ENCODE data around the gene COL11A2. TPM values are rescaled to one million over a fixed set of nuclear protein-coding genes. Genes with fewer than 3 reads are reported as not detected.
"Not testable (repeated sequence)": the region's sequence is repeated elsewhere in the genome, so short reads cannot be mapped to it uniquely, and the experiment has no call there.

The COL11A2 gene
- total RNA-seq, 1 donor from 2014 or later, result 0.25 TPM

- TF ChIP-seq POLR2AphosphoS5 (IDR thresholded peaks at IDR 0.05; ENCODE audit: insufficient read depth in 1 of 2, low read depth in 1 of 2) (no peak), POLR2A (IDR thresholded peaks at IDR 0.05) (no peak)
- TF ChIP-seq, protein P1, sequence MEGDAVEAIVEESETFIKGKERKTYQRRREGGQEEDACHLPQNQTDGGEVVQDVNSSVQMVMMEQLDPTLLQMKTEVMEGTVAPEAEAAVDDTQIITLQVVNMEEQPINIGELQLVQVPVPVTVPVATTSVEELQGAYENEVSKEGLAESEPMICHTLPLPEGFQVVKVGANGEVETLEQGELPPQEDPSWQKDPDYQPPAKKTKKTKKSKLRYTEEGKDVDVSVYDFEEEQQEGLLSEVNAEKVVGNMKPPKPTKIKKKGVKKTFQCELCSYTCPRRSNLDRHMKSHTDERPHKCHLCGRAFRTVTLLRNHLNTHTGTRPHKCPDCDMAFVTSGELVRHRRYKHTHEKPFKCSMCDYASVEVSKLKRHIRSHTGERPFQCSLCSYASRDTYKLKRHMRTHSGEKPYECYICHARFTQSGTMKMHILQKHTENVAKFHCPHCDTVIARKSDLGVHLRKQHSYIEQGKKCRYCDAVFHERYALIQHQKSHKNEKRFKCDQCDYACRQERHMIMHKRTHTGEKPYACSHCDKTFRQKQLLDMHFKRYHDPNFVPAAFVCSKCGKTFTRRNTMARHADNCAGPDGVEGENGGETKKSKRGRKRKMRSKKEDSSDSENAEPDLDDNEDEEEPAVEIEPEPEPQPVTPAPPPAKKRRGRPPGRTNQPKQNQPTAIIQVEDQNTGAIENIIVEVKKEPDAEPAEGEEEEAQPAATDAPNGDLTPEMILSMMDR (IDR thresholded peaks at IDR 0.05), result no peak
- no peaks in the 10 kb centered on the region for H3K9me3 ChIP-seq
- DNase-seq (ENCODE audit: extremely low spot score in 2 of 2), result no peak
- H3K27ac ChIP-seq, result no peak overlapping the region
- H3K4me1 ChIP-seq, result no peaks in the 10 kb centered on the region
- intact Hi-C loops (cut with DNase I), result no loop called here
- H3K27me3 ChIP-seq, result no peaks in the 10 kb centered on the region
- H3K4me3 ChIP-seq, result no peak overlapping the region
- H3K36me3 ChIP-seq, result no peaks in the 10 kb centered on the region
Observed at GRCh38 chr6:33151050-33151449, 41.2 kb downstream of the COL11A2 start.

- H3K4me3 ChIP-seq; H3K27ac ChIP-seq; intact Hi-C loops (cut with DNase I); H3K36me3 ChIP-seq; H3K27me3 ChIP-seq; H3K9me3 ChIP-seq; H3K4me1 ChIP-seq; DNase-seq (ENCODE audit: extremely low spot score in 2 of 2): not testable (repeated sequence)
Observed at GRCh38 chr6:33150560-33150959, 41.7 kb downstream of the COL11A2 start.

- no peak overlapping the region for H3K27ac ChIP-seq
- no peak for DNase-seq (ENCODE audit: extremely low spot score in 2 of 2)
- TF ChIP-seq POLR2A (IDR thresholded peaks at IDR 0.05) (no peak), POLR2AphosphoS5 (IDR thresholded peaks at IDR 0.05; ENCODE audit: insufficient read depth in 1 of 2, low read depth in 1 of 2) (no peak)
- TF ChIP-seq, protein P1 (IDR thresholded peaks at IDR 0.05), result peak; percentile 11 to 70 (median 43)
- H3K9me3 ChIP-seq, result no peaks in the 10 kb centered on the region
- H3K4me1 ChIP-seq, result no peaks in the 10 kb centered on the region
- no peaks in the 10 kb centered on the region for H3K27me3 ChIP-seq
- no peak overlapping the region for H3K4me3 ChIP-seq
- H3K36me3 ChIP-seq, result no peaks in the 10 kb centered on the region
- intact Hi-C loops (cut with DNase I), result no loop called here
Observed at GRCh38 chr6:33147807-33148666, 44.2 kb downstream of the COL11A2 start.

DNA sequence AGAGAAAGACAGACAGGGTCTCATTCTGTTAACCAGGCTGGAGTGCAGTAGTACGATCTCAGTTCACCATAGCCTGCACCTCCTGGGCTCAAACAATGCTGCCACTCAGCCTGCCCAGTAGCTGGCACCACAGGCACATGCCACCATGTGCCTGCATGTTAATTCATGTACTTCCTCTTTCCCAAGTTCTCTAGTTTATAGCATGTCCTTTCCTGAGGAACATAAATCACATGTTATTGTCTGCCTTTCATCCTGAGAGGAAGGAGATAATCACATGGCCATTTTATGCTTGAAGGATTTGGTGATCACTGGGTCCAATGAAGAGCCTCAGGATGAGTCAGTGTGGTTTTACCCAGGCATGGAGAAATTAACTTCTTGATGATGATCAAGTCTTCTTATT, 47.9 kb downstream of the COL11A2 start:
- TF ChIP-seq POLR2AphosphoS5 (IDR thresholded peaks at IDR 0.05; ENCODE audit: insufficient read depth in 1 of 2, low read depth in 1 of 2), result peak in 1 of 2 donors; percentile 90
- TF ChIP-seq, protein P1 (IDR thresholded peaks at IDR 0.05), result no peak
- DNase-seq (ENCODE audit: extremely low spot score in 2 of 2), result no peak
- H3K4me3 ChIP-seq, result no peak overlapping the region
- no peaks in the 10 kb centered on the region for H3K27me3 ChIP-seq
- no peak overlapping the region for H3K27ac ChIP-seq
- intact Hi-C loops (cut with DNase I), result no loop called here
- H3K36me3 ChIP-seq, result no peaks in the 10 kb centered on the region
- H3K9me3 ChIP-seq, result no peaks in the 10 kb centered on the region
- H3K4me1 ChIP-seq, result no peaks in the 10 kb centered on the region

GRCh38 chr6:33143113-33143770, 49.0 kb downstream of the COL11A2 start:
- Histone ChIP-seq H3K27ac (no peak overlapping the region), H3K27me3 (no peaks in the 10 kb centered on the region), H3K36me3 (no peaks in the 10 kb centered on the region), H3K9me3 (no peaks in the 10 kb centered on the region), H3K4me3 (no peak overlapping the region), H3K4me1 (no peaks in the 10 kb centered on the region)
- DNase-seq (ENCODE audit: extremely low spot score in 2 of 2), result no peak
- TF ChIP-seq POLR2AphosphoS5 (IDR thresholded peaks at IDR 0.05; ENCODE audit: insufficient read depth in 1 of 2, low read depth in 1 of 2), result no peak
- TF ChIP-seq, protein P1 (IDR thresholded peaks at IDR 0.05), result no peak
- no peak for TF ChIP-seq POLR2A (IDR thresholded peaks at IDR 0.05)
- intact Hi-C loops (cut with DNase I), result no loop called here

All from vagina (tissue), 2 donors.